GM21360 (cell line): ENCODE measurements around the gene RDM1.

ENCODE experiments used
- ATAC-seq: cut with Tn5 transposase; IDR thresholded peaks from one replicate; pipeline ENCODE4 v1.9.1; 2021; ENCODE audit warnings: mild to moderate bottlenecking, moderate library complexity; ENCODE audit not compliant: unreplicated experiment

Gene RDM1

GRCh38 chr17:35875072-35875799, 55.3 kb downstream of the RDM1 start:
- no peak for ATAC-seq

DNA sequence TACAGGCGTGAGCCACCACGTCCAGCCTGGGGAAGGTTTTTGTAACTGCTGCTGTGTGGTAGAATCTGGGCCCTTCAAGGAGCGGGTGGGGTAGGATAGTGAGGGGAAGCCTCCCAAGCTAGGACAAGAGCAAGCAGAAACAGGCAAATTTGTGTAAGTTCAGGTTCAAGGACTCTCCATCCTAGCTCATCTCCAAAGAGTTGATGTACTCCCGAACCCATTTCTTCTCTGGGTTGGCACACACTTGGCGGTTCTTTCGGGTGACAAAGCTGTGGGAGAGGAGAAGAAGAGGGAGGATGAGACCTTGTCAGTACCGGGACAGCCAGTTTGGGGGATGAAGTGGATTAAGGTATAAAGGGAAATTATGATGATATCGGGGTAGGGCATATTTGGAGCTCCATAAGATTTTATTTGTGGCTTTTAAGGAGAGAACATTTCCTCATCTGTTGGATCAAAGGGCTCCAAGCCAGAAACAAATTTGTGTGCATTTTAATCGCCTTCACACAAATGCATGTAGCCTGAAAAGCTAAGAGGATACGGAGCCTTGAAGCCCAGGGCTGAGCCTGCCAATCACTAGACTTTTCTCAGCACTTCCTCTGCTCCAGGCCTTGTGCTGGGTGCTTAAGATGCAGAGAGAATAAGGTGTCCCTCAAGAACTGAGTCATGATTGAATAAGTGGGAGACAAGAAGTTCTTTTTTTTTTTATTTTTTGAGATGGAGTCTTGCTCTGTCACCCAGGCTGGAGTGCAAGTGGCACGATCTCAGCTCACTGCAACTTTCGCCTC, 58.2 kb downstream of the RDM1 start:
- no peak for ATAC-seq

- ATAC-seq, result no peak
Measured at GRCh38 chr17:35870906-35871819, 59.4 kb downstream of the RDM1 start.

- ATAC-seq, result no peak
Measured at GRCh38 chr17:35868737-35869136, 61.8 kb downstream of the RDM1 start, which contains the start of gene HEATR9. HEATR9 (minus strand) TSS chr17:35868891; CDS start chr17:35868742, 149 bp downstream.
